HCT116 (cell line): Measurements from ENCODE around the gene GAK. TPM values are rescaled to one million over a fixed set of nuclear protein-coding genes. Genes with fewer than 3 reads are reported as not detected.

Source experiments
- ATAC-seq: fragments of 200-7000 bp; cut with Tn5 transposase; 2 replicates; pipeline ENCODE4 v1.9.1; 2020; ENCODE audit warnings: mild to moderate bottlenecking, moderate library complexity
- BruUV-seq: library from RNA; stranded (reverse); fragments of 400-500 nt; replicated peaks from 2 replicates; lab custom pipeline; 2021; lab: Mats Ljungman, UMichigan
- CTCF ChIA-PET: fragments of 300-600 bp; sonication (Branson Sonifier 250); formaldehyde crosslinking; loops from one replicate; lab custom pipeline; 2021; ENCODE audit warnings: antibody characterized with exemption; lab: Charles Lee
- POLR2A ChIA-PET: fragments of 300-600, 350-600 bp; sonication (Branson Sonifier 250); formaldehyde crosslinking; loops from one replicate; lab custom pipeline; 2021; ENCODE audit warnings: antibody characterized with exemption; lab: Charles Lee
- RAD21 ChIA-PET, 2 experiments: fragments of 300-600 bp; sonication (Branson Sonifier 250); formaldehyde crosslinking; loops; one replicate each; lab custom pipeline; 2023; ENCODE audit warnings: low total read pairs in 2 of 2; ENCODE audit not compliant: uncharacterized antibody in 2 of 2, unreplicated experiment in 2 of 2, low non-redundant PET in 1 of 2; lab: Charles Lee
- DNase-seq: peaks from one replicate; pipeline ENCODE4 v3.0.0-alpha.2; 2010; ENCODE audit warnings: low read depth, low spot score
- H2AFZ ChIP-seq: fragments of 200-600 bp; shearing (Covaris generic), sonication (generic); 2 replicates; pipeline ENCODE4 v1.6.1; 2017; ENCODE audit warnings: low read depth, mixed run types, mixed read lengths, antibody characterized with exemption, low read length; ENCODE audit not compliant: poor library complexity, severe bottlenecking
- H3K27ac ChIP-seq: 2 replicates; pipeline ENCODE4 v1.5.1; 2012; ENCODE audit warnings: low read depth, low read length
- H3K27me3 ChIP-seq: fragments of 200-600 bp; sonication (generic); 2 replicates; pipeline ENCODE4 v1.6.1; 2016; ENCODE audit warnings: mixed run types, low read length, mixed read lengths; ENCODE audit not compliant: insufficient read depth
- H3K36me3 ChIP-seq, 2 experiments: fragments of 200-500 bp in 1 of 2; fragments of 200-600 bp in 1 of 2; sonication (Bioruptor generic) in 1 of 2; sonication (generic) in 1 of 2; 2 replicates each; pipeline versions ENCODE4 v1.5.1 to v1.6.1; 2014 to 2016; ENCODE audit warnings: low read length in 2 of 2, inconsistent platforms in 1 of 2, mixed read lengths in 1 of 2, mixed run types in 1 of 2; ENCODE audit not compliant: insufficient read depth in 2 of 2, control insufficient read depth in 1 of 2
- H3K4me1 ChIP-seq, 2 experiments: fragments of 200-600 bp in 1 of 2; sonication (generic) in 1 of 2; 2 replicates each; pipeline versions ENCODE4 v1.5.1 to v1.6.1; 2012 to 2017; ENCODE audit warnings: low read length in 2 of 2, inconsistent platforms in 1 of 2, mild to moderate bottlenecking in 1 of 2, mixed read lengths in 1 of 2, mixed run types in 1 of 2, moderate library complexity in 1 of 2; ENCODE audit not compliant: insufficient read depth in 2 of 2, control insufficient read depth in 1 of 2
- H3K4me2 ChIP-seq: fragments of 200-600 bp; sonication (generic); 2 replicates; pipeline ENCODE4 v1.6.1; 2017; ENCODE audit warnings: mixed run types, low read length, mixed read lengths
- H3K4me3 ChIP-seq, 2 experiments: fragments of 200-600 bp in 1 of 2; sonication (generic) in 1 of 2; replicated peaks in 1 of 2; 2 replicates each; pipeline ENCODE4 v1.5.1; 2011 to 2016; ENCODE audit warnings: low read length in 2 of 2, control low read depth in 1 of 2, low read depth in 1 of 2, mild to moderate bottlenecking in 1 of 2, mixed read lengths in 1 of 2, mixed run types in 1 of 2
- H3K79me2 ChIP-seq: fragments of 200-600 bp; sonication (generic); 2 replicates; pipeline ENCODE4 v1.6.1; 2017; ENCODE audit warnings: mild to moderate bottlenecking, mixed run types, low read length, moderate library complexity, mixed read lengths; ENCODE audit not compliant: insufficient read depth
- H3K9ac ChIP-seq: fragments of 200-600 bp; sonication (generic); 2 replicates; pipeline ENCODE4 v1.6.1; 2016; ENCODE audit warnings: low read length, mixed read lengths
- H3K9me2 ChIP-seq: fragments of 200-600 bp; sonication (generic), shearing (Covaris generic); 2 replicates; pipeline ENCODE4 v1.6.1; 2017; ENCODE audit warnings: mixed run types, mild to moderate bottlenecking, moderate library complexity; ENCODE audit not compliant: insufficient read depth
- H3K9me3 ChIP-seq, 2 experiments: fragments of 200-500 bp in 1 of 2; fragments of 200-600 bp in 1 of 2; sonication (Bioruptor generic) in 1 of 2; sonication (generic) in 1 of 2; 2 replicates each; pipeline ENCODE4 v1.6.1; 2014 to 2017; ENCODE audit warnings: low read length in 2 of 2, mixed read lengths in 2 of 2, inconsistent platforms in 1 of 2, low read depth in 1 of 2, mild to moderate bottlenecking in 1 of 2, mixed run types in 1 of 2, moderate library complexity in 1 of 2; ENCODE audit not compliant: control insufficient read depth in 1 of 2, insufficient read depth in 1 of 2
- H4K20me1 ChIP-seq: fragments of 200-600 bp; sonication (generic), shearing (Covaris generic); 2 replicates; pipeline ENCODE4 v1.6.1; 2017; ENCODE audit warnings: mixed run types, mild to moderate bottlenecking, moderate library complexity; ENCODE audit not compliant: insufficient read depth
- ATF3 ChIP-seq: IDR thresholded peaks from 2 replicates; pipeline ENCODE4 v1.6.1; 2012
- CBX3 ChIP-seq: IDR thresholded peaks from 2 replicates; pipeline ENCODE4 v1.6.1; 2012; ENCODE audit warnings: low read depth
- CTCF ChIP-seq, 3 experiments: fragments of 200-600 bp in 1 of 3; sonication (generic) in 1 of 3; IDR thresholded peaks in 2 of 3; conservative IDR thresholded peaks in 1 of 3; 2 replicates each; pipeline ENCODE4 v1.5.1; 2012 to 2017; ENCODE audit warnings: low read depth in 2 of 3, low read length in 2 of 3, antibody characterized with exemption in 1 of 3, borderline replicate concordance in 1 of 3, control low read depth in 1 of 3, mild to moderate bottlenecking in 1 of 3, mixed read lengths in 1 of 3, mixed run types in 1 of 3, moderate library complexity in 1 of 3; ENCODE audit not compliant: insufficient read depth in 1 of 3
- EGR1 ChIP-seq: IDR thresholded peaks from 2 replicates; pipeline ENCODE4 v1.6.1; 2012; ENCODE audit warnings: low read depth
- EZH2phosphoT487 ChIP-seq: fragments of 200-600 bp; IDR thresholded peaks from 2 replicates; pipeline ENCODE4 v1.6.1; 2018; ENCODE audit warnings: antibody characterized with exemption, borderline replicate concordance
- FOSL1 ChIP-seq: IDR thresholded peaks from 2 replicates; pipeline ENCODE4 v1.6.1; 2012; ENCODE audit warnings: low read depth
- JUND ChIP-seq: IDR thresholded peaks from 2 replicates; pipeline ENCODE4 v1.6.1; 2012
- MAX ChIP-seq: IDR thresholded peaks from 2 replicates; pipeline ENCODE4 v1.6.1; 2012
- POLR2AphosphoS5 ChIP-seq: IDR thresholded peaks from 2 replicates; pipeline ENCODE4 v1.6.1; 2011; ENCODE audit warnings: mild to moderate bottlenecking, low read depth, low read length, moderate library complexity
- RAD21 ChIP-seq: IDR thresholded peaks from 2 replicates; pipeline ENCODE4 v1.6.1; 2012; ENCODE audit warnings: low read depth, mild to moderate bottlenecking
- REST ChIP-seq: IDR thresholded peaks from 2 replicates; pipeline ENCODE4 v1.6.1; 2012; ENCODE audit warnings: low read depth
- SP1 ChIP-seq: IDR thresholded peaks from 2 replicates; pipeline ENCODE4 v1.6.1; 2012; ENCODE audit warnings: low read depth
- SRF ChIP-seq: IDR thresholded peaks from 2 replicates; pipeline ENCODE4 v1.6.1; 2012; ENCODE audit warnings: low read depth
- TCF7L2 ChIP-seq: IDR thresholded peaks from 2 replicates; pipeline ENCODE4 v1.7.0; 2011; ENCODE audit warnings: borderline replicate concordance, inconsistent platforms; ENCODE audit not compliant: insufficient read depth, insufficient read length; ENCODE audit errors: extremely low read depth
- YY1 ChIP-seq: IDR thresholded peaks from 2 replicates; pipeline ENCODE4 v1.6.1; 2011; ENCODE audit warnings: low read length, low read depth, moderate library complexity, mild to moderate bottlenecking; ENCODE audit not compliant: insufficient replicate concordance; ENCODE audit errors: extremely low read depth
- ZBTB33 ChIP-seq: IDR thresholded peaks from 2 replicates; pipeline ENCODE4 v1.6.1; 2011; ENCODE audit warnings: mild to moderate bottlenecking, low read length, moderate library complexity; ENCODE audit not compliant: insufficient replicate concordance; ENCODE audit errors: extremely low read depth
- ZNF274 ChIP-seq: fragments of 200-500 bp; sonication (Bioruptor generic); IDR thresholded peaks from 2 replicates; pipeline ENCODE4 v1.6.1; 2014; ENCODE audit warnings: mild to moderate bottlenecking, low read depth, low read length, inconsistent platforms
- intact Hi-C: fragments of 100-400 bp; cut with micrococcal nuclease; formaldehyde crosslinking; loops from 2 replicates; pipeline ENCODE4 v1.10.0; 2022
- total RNA-seq: library from RNA; stranded (reverse); gene quantifications from one replicate; pipeline ENCODE4 v1.2.1, GENCODE V29; 2021; ENCODE audit not compliant: unreplicated experiment

Gene GAK
- total RNA-seq, 1 experiment from 2014 or later, result 123 TPM

- ChIA-PET CTCF (no interaction called here), RAD21 (no interaction called here), POLR2A (no interaction called here)
- no TSS peak for BruUV-seq
- no peaks in the 10 kb centered on the region for H3K79me2 ChIP-seq
- H3K36me3 ChIP-seq, result no peaks in the 10 kb centered on the region
- H4K20me1 ChIP-seq, result no peaks in the 10 kb centered on the region
- no peak overlapping the region for H3K9ac ChIP-seq
- no peaks in the 10 kb centered on the region for H3K9me3 ChIP-seq
- DNase-seq, result no peak
- no peaks in the 10 kb centered on the region for H3K27me3 ChIP-seq
- intact Hi-C loops, result no loop called here
- H3K4me2 ChIP-seq, result no peak overlapping the region
- ATAC-seq, result no peak
- H3K9me2 ChIP-seq, result no peaks in the 10 kb centered on the region
- peaks cover 9 to 18% of the 10 kb centered on the region in 2 experiments; a peak in 3 of 4 replicates for H3K4me1 ChIP-seq
- TF ChIP-seq ZBTB33 (no peak), YY1 (no peak), MAX (no peak), REST (no peak), ZNF274 (no peak), EZH2phosphoT487 (no peak), TCF7L2 (no peak), ATF3 (no peak), SRF (no peak), FOSL1 (no peak), CTCF (IDR thresholded peaks at IDR 0.05 in 2 of 3, conservative IDR thresholded peaks at IDR 0.05 in 1 of 3; ENCODE audit: borderline replicate concordance in 1 of 3, insufficient read depth in 1 of 3, low read depth in 2 of 3, low read length in 2 of 3) (no peak), POLR2AphosphoS5 (no peak), EGR1 (no peak), JUND (no peak), RAD21 (no peak), SP1 (no peak), CBX3 (no peak)
- H3K27ac ChIP-seq, result no peak overlapping the region
- H2AFZ ChIP-seq, result no peak overlapping the region
- H3K4me3 ChIP-seq, result no peak overlapping the region
Observed at GRCh38 chr4:968621-969394, 36.7 kb upstream of the GAK start.
